ENCODE data around the gene PCK2. TPM values are rescaled to one million over a fixed set of nuclear protein-coding genes. Genes with fewer than 3 reads are reported as not detected.
"Not testable (repeated sequence)": the region's sequence is repeated elsewhere in the genome, so short reads cannot be mapped to it uniquely, and the experiment has no call there.

The PCK2 gene
- total and polyA plus RNA-seq, 2 of the 13 experiments (the other 11 are each of a cell fraction or from before 2014, with no cell fraction given), result 129 to 272 TPM

GRCh38 chr14:24049002-24049401 is 45.1 kb upstream of the PCK2 start:
- ATAC-seq; BruUV-seq (replicated peaks); H3K4me3 ChIP-seq (replicated peaks in 1 of 3; ENCODE audit: insufficient read depth in 1 of 3, low read depth in 2 of 3, low read length in 3 of 3); in situ Hi-C loops (cut with HindIII; ENCODE audit: extremely low pct_ligation_motif_present, low pct_unique_long_range_greater_than_20kb); H3K9ac ChIP-seq (ENCODE audit: insufficient read depth, low read depth, low read length); H4K20me1 ChIP-seq (ENCODE audit: insufficient read depth, low read length); H3K27ac ChIP-seq (ENCODE audit: extremely low read length, insufficient read depth, low read length); CTCF ChIA-PET (ENCODE audit: low intra/inter-chr PET ratio, low total read pairs); DNase-seq (ENCODE audit: low spot score); H3K36me3 ChIP-seq (replicated peaks in 1 of 2; ENCODE audit: control insufficient read depth in 1 of 2, insufficient read depth in 2 of 2, low read length in 2 of 2); H2AFZ ChIP-seq (ENCODE audit: low read length); H3K4me2 ChIP-seq (ENCODE audit: low read depth, low read length); H3K79me2 ChIP-seq (ENCODE audit: insufficient read depth, low read length); intact Hi-C loops (cut with micrococcal nuclease; ENCODE audit: unreplicated experiment); FAIRE-seq; H3K9me3 ChIP-seq (ENCODE audit: low read length): not testable (repeated sequence)
- POLR2A ChIA-PET, result interaction anchor here (1.0 to 1.5 kb wide), 2 partner anchors 45 to 164 kb away, joined by 3 read pairs; partner anchors contain the start of gene PCK2
- peaks cover 6 to 47% of the 10 kb centered on the region in 2 experiments for H3K27me3 ChIP-seq (ENCODE audit: control insufficient read depth in 1 of 2, insufficient read depth in 2 of 2, low read length in 2 of 2)
- WGBS (ENCODE audit: low lambda C conversion rate), result 68% methylated on average over 2 of the region's 2 CpGs
- H3K4me1 ChIP-seq (ENCODE audit: insufficient read depth, low read length), result peaks cover 35% of the 10 kb centered on the region

- TF ChIP-seq, protein P1, sequence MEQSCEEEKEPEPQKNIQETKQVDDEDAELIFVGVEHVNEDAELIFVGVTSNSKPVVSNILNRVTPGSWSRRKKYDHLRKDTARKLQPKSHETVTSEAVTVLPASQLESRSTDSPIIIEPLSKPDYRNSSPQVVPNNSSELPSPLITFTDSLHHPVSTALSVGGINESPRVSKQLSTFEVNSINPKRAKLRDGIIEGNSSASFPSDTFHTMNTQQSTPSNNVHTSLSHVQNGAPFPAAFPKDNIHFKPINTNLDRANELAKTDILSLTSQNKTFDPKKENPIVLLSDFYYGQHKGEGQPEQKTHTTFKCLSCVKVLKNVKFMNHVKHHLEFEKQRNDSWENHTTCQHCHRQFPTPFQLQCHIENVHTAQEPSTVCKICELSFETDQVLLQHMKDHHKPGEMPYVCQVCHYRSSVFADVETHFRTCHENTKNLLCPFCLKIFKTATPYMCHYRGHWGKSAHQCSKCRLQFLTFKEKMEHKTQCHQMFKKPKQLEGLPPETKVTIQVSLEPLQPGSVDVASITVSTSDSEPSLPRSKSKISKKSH (CRISPR knock-in tag; IDR thresholded peaks at IDR 0.05; ENCODE audit: borderline replicate concordance), result 0 out of 2 replicates have a peak, but pooled peaks have one; percentile 4
- peak; percentile 1; the same call in 1 of the 2 replicates for TF ChIP-seq BRD4 (CRISPR knock-in tag; IDR thresholded peaks at IDR 0.05)
- 0 out of 2 replicates have a peak, but pooled peaks have one; percentile 8 for TF ChIP-seq HOXA7 (CRISPR knock-in tag; IDR thresholded peaks at IDR 0.05)
- H3K9ac ChIP-seq (ENCODE audit: insufficient read depth, low read depth, low read length); DNase-seq (ENCODE audit: low spot score); intact Hi-C loops (cut with micrococcal nuclease; ENCODE audit: unreplicated experiment); FAIRE-seq; ATAC-seq; H3K27ac ChIP-seq (ENCODE audit: extremely low read length, insufficient read depth, low read length); BruUV-seq (replicated peaks); H3K4me3 ChIP-seq (replicated peaks in 1 of 3; ENCODE audit: insufficient read depth in 1 of 3, low read depth in 2 of 3, low read length in 3 of 3); H4K20me1 ChIP-seq (ENCODE audit: insufficient read depth, low read length); H3K79me2 ChIP-seq (ENCODE audit: insufficient read depth, low read length); H3K36me3 ChIP-seq (replicated peaks in 1 of 2; ENCODE audit: control insufficient read depth in 1 of 2, insufficient read depth in 2 of 2, low read length in 2 of 2); CTCF ChIA-PET (ENCODE audit: low intra/inter-chr PET ratio, low total read pairs); H3K9me3 ChIP-seq (ENCODE audit: low read length); H2AFZ ChIP-seq (ENCODE audit: low read length): not testable (repeated sequence)
- POLR2A ChIA-PET, result interaction anchor here (1.1 to 5.6 kb wide), 6 partner anchors 8 to 138 kb away, joined by 3 to 124 read pairs (median 7); partner anchors contain the start of genes EMC9, IPO4, PCK2 and PSME1
- Histone ChIP-seq H3K4me1 (ENCODE audit: insufficient read depth, low read length) (peaks cover 31% of the 10 kb centered on the region), H3K27me3 (ENCODE audit: control insufficient read depth in 1 of 2, insufficient read depth in 2 of 2, low read length in 2 of 2) (peaks cover 15 to 65% of the 10 kb centered on the region in 2 experiments), H3K4me2 (ENCODE audit: low read depth, low read length) (peak overlapping the region; percentile 98; the same call in 1 of the 2 replicates)
- in situ Hi-C loops (cut with HindIII; ENCODE audit: extremely low pct_ligation_motif_present, low pct_unique_long_range_greater_than_20kb), result loop anchor here (5.0 kb wide), 1 partner anchor 43 kb away; no protein-coding TSS in a partner anchor
- WGBS (ENCODE audit: low lambda C conversion rate), result 59% methylated on average over 8 of the region's 8 CpGs
Measured at GRCh38 chr14:24050753-24051152, 43.4 kb upstream of the PCK2 start.
